H1 (cell line): ENCODE data around the gene POLR3E. TPM values are rescaled to one million over a fixed set of nuclear protein-coding genes. Genes with fewer than 3 reads are reported as not detected.

Source experiments
- CTCF ChIA-PET: fragments of 300-600 bp; sonication (Branson Sonifier 250); formaldehyde crosslinking; loops from one replicate; lab custom pipeline; 2021; ENCODE audit not compliant: partially characterized antibody; lab: Charles Lee
- POLR2A ChIA-PET: fragments of 300-600 bp; sonication (Branson Sonifier 250); formaldehyde crosslinking; loops from one replicate; lab custom pipeline; 2021; ENCODE audit warnings: inconsistent platforms; ENCODE audit not compliant: partially characterized antibody; lab: Charles Lee
- DNase-seq, 2 experiments: peaks; one replicate each; pipeline versions ENCODE4 v3.0.0 to v3.0.0-alpha.2; 2010 to 2022; ENCODE audit warnings: low spot score in 2 of 2, low read depth in 1 of 2, mixed read lengths in 1 of 2
- FAIRE-seq: peaks from 2 replicates; lab custom pipeline; 2011; peaks lifted over from hg19 to GRCh38; lab: Jason Lieb, UNC
- H2AFZ ChIP-seq: 2 replicates; pipeline ENCODE4 v1.8.1; 2012; ENCODE audit warnings: low read length, inconsistent platforms
- H2AK5ac ChIP-seq: 2 replicates; pipeline ENCODE4 v1.6.1; 2013; ENCODE audit warnings: low read depth, low read length
- H2BK120ac ChIP-seq: replicated peaks from 2 replicates; pipeline ENCODE3; 2013; ENCODE audit warnings: low read depth, low read length, inconsistent platforms
- H2BK12ac ChIP-seq: 2 replicates; pipeline ENCODE4 v1.6.1; 2013; ENCODE audit warnings: low read depth, low read length
- H2BK15ac ChIP-seq: 2 replicates; pipeline ENCODE4 v1.6.1; 2013; ENCODE audit warnings: low read length
- H2BK20ac ChIP-seq: 2 replicates; pipeline ENCODE4 v1.6.1; 2013; ENCODE audit warnings: low read length
- H2BK5ac ChIP-seq: 2 replicates; pipeline ENCODE4 v1.6.1; 2013; ENCODE audit warnings: low read depth, low read length
- H3K14ac ChIP-seq: 2 replicates; pipeline ENCODE4 v1.6.1; 2013; ENCODE audit warnings: inconsistent platforms; ENCODE audit not compliant: insufficient read length
- H3K18ac ChIP-seq: 2 replicates; pipeline ENCODE4 v1.6.1; 2013; ENCODE audit warnings: low read length; ENCODE audit errors: extremely low read depth
- H3K23ac ChIP-seq: 2 replicates; pipeline ENCODE4 v1.6.1; 2013; ENCODE audit warnings: inconsistent platforms; ENCODE audit not compliant: insufficient read length
- H3K23me2 ChIP-seq: 2 replicates; pipeline ENCODE4 v1.6.1; 2013; ENCODE audit warnings: low read depth, low read length
- H3K27ac ChIP-seq: 2 replicates; pipeline ENCODE4 v1.6.1; 2011; ENCODE audit warnings: low read depth, low read length, inconsistent platforms
- H3K27me3 ChIP-seq, 4 experiments: replicated peaks in 1 of 4; 1 replicate in 1 of 4; 2 replicates in 3 of 4; pipeline versions ENCODE4 v1.6.1 to v1.8.1; 2011 to 2013; ENCODE audit warnings: low read length in 3 of 4, mild to moderate bottlenecking in 3 of 4, inconsistent platforms in 2 of 4, mixed read lengths in 2 of 4, moderate library complexity in 1 of 4; ENCODE audit not compliant: control insufficient read depth in 3 of 4, insufficient read depth in 3 of 4; ENCODE audit errors: extremely low read depth in 1 of 4
- H3K36me3 ChIP-seq, 4 experiments: 2 replicates each; pipeline versions ENCODE4 v1.6.1 to v1.8.1; 2011 to 2013; ENCODE audit warnings: mild to moderate bottlenecking in 4 of 4, low read length in 3 of 4, moderate library complexity in 2 of 4, control low read depth in 1 of 4, inconsistent platforms in 1 of 4; ENCODE audit not compliant: insufficient read depth in 4 of 4, control insufficient read depth in 2 of 4
- H3K4ac ChIP-seq: replicated peaks from 2 replicates; pipeline ENCODE3; 2013; ENCODE audit warnings: low read length, low read depth, mixed read lengths, inconsistent platforms; ENCODE audit not compliant: insufficient read length
- H3K4me1 ChIP-seq, 4 experiments: replicated peaks in 1 of 4; 1 replicate in 1 of 4; 2 replicates in 3 of 4; pipeline versions ENCODE4 v1.6.1 to v1.8.1; 2011 to 2013; ENCODE audit warnings: low read length in 3 of 4, inconsistent platforms in 2 of 4, mixed read lengths in 1 of 4; ENCODE audit not compliant: insufficient read depth in 4 of 4, control insufficient read depth in 3 of 4
- H3K4me2 ChIP-seq, 2 experiments: 2 replicates each; pipeline versions ENCODE4 v1.6.1 to v1.8.1; 2011 to 2013; ENCODE audit warnings: low read depth in 2 of 2, low read length in 2 of 2, control low read depth in 1 of 2, inconsistent platforms in 1 of 2, mild to moderate bottlenecking in 1 of 2; ENCODE audit not compliant: insufficient read depth in 1 of 2
- H3K4me3 ChIP-seq, 4 experiments: fragments of 200-600, 300-600 bp in 1 of 4; sonication (generic), shearing (Covaris generic), sonication (Bioruptor Twin) in 1 of 4; 2 replicates each; pipeline versions ENCODE4 v1.5.1 to v1.8.1; 2011 to 2016; ENCODE audit warnings: low read length in 4 of 4, low read depth in 3 of 4, control low read depth in 2 of 4, inconsistent platforms in 2 of 4, mild to moderate bottlenecking in 2 of 4, mixed read lengths in 1 of 4, moderate library complexity in 1 of 4; ENCODE audit not compliant: insufficient read depth in 2 of 4; ENCODE audit errors: extremely low read depth in 1 of 4
- H3K56ac ChIP-seq: replicated peaks from 2 replicates; pipeline ENCODE3; 2013; ENCODE audit warnings: low read depth, mild to moderate bottlenecking, mixed read lengths, low read length, inconsistent platforms; ENCODE audit not compliant: insufficient read length
- H3K79me1 ChIP-seq: 2 replicates; pipeline ENCODE4 v1.6.1; 2013; ENCODE audit warnings: low read depth, low read length, control low read depth
- H3K79me2 ChIP-seq, 2 experiments: 2 replicates each; pipeline versions ENCODE4 v1.6.1 to v1.8.1; 2012 to 2013; ENCODE audit warnings: low read length in 2 of 2, mild to moderate bottlenecking in 2 of 2, inconsistent platforms in 1 of 2; ENCODE audit not compliant: insufficient read depth in 2 of 2, control insufficient read depth in 1 of 2
- H3K9ac ChIP-seq, 4 experiments: replicated peaks in 1 of 4; 1 replicate in 1 of 4; 2 replicates in 3 of 4; pipeline versions ENCODE4 v1.6.1 to v1.8.1; 2011 to 2013; ENCODE audit warnings: low read depth in 3 of 4, low read length in 3 of 4, control low read depth in 2 of 4, mild to moderate bottlenecking in 2 of 4, moderate library complexity in 2 of 4, inconsistent platforms in 1 of 4; ENCODE audit errors: extremely low read depth in 1 of 4
- H3K9me3 ChIP-seq, 2 experiments: 2 replicates each; pipeline versions ENCODE4 v1.6.1 to v1.8.1; 2012 to 2013; ENCODE audit warnings: mild to moderate bottlenecking in 2 of 2, moderate library complexity in 2 of 2, control low read depth in 1 of 2, inconsistent platforms in 1 of 2, low read depth in 1 of 2, low read length in 1 of 2, mixed read lengths in 1 of 2; ENCODE audit not compliant: insufficient read depth in 2 of 2
- H4K20me1 ChIP-seq, 2 experiments: replicated peaks in 1 of 2; 2 replicates each; pipeline versions ENCODE3 to v1.8.1; 2011 to 2013; ENCODE audit warnings: inconsistent platforms in 2 of 2, low read length in 2 of 2, mild to moderate bottlenecking in 1 of 2; ENCODE audit not compliant: insufficient read depth in 2 of 2, control insufficient read depth in 1 of 2
- H4K5ac ChIP-seq: 2 replicates; pipeline ENCODE4 v1.6.1; 2013; ENCODE audit warnings: low read length, low read depth, mixed read lengths, inconsistent platforms; ENCODE audit not compliant: insufficient read length
- H4K8ac ChIP-seq: 2 replicates; pipeline ENCODE4 v1.8.0; 2013; ENCODE audit warnings: mild to moderate bottlenecking, moderate library complexity, low read length, inconsistent platforms; ENCODE audit not compliant: insufficient read depth; ENCODE audit errors: extremely low read depth
- H4K91ac ChIP-seq: replicated peaks from 2 replicates; pipeline ENCODE3; 2013; ENCODE audit warnings: low read length, mixed read lengths, inconsistent platforms; ENCODE audit not compliant: insufficient read length
- ASH2L ChIP-seq: fragments of 200-600, 300-600 bp; sonication (generic); IDR thresholded peaks from one replicate; pipeline ENCODE4 v1.7.1; 2017; ENCODE audit warnings: low read length
- BRCA1 ChIP-seq: IDR thresholded peaks from 2 replicates; pipeline ENCODE4 v1.6.1; 2012; ENCODE audit warnings: low read depth, low read length, improper control_type of control experiment
- CTCF ChIP-seq, 3 experiments: IDR thresholded peaks; 1 replicate in 2 of 3; 2 replicates in 1 of 3; pipeline versions ENCODE4 v1.5.1 to v1.6.1; 2011; ENCODE audit warnings: low read length in 3 of 3, mild to moderate bottlenecking in 3 of 3, inconsistent platforms in 2 of 3, low read depth in 1 of 3, moderate library complexity in 1 of 3; ENCODE audit not compliant: insufficient read depth in 1 of 3; ENCODE audit errors: control extremely low read depth in 1 of 3
- EP300 ChIP-seq, 2 experiments: IDR thresholded peaks; 1 replicate in 1 of 2; 2 replicates in 1 of 2; pipeline ENCODE4 v1.6.1; 2011 to 2012; ENCODE audit warnings: low read depth in 2 of 2, low read length in 2 of 2, mild to moderate bottlenecking in 2 of 2, borderline replicate concordance in 1 of 2, inconsistent platforms in 1 of 2, moderate library complexity in 1 of 2
- NANOG ChIP-seq: IDR thresholded peaks from 2 replicates; pipeline ENCODE4 v1.6.1; 2011; ENCODE audit warnings: low read length, low read depth, mild to moderate bottlenecking, inconsistent platforms; ENCODE audit not compliant: insufficient read depth, poor library complexity, severe bottlenecking
- SAP30 ChIP-seq: fragments of 300-600 bp; sonication (generic); IDR thresholded peaks from 2 replicates; pipeline ENCODE4 v1.7.1; 2012; ENCODE audit warnings: low read length, moderate library complexity, mild to moderate bottlenecking, inconsistent platforms; ENCODE audit not compliant: insufficient read depth, insufficient replicate concordance
- SP1 ChIP-seq: IDR thresholded peaks from 2 replicates; pipeline ENCODE4 v1.6.1; 2011; ENCODE audit warnings: low read depth, low read length
- WGBS, 2 experiments: shearing (Covaris generic) in 1 of 2; methylation state at CpG; one replicate each; pipeline versions ENCODE4 v1.1.6 to v1.1.7; 2013 to 2015; ENCODE audit warnings: low lambda C conversion rate in 2 of 2, mixed read lengths in 2 of 2, inconsistent platforms in 1 of 2, low coverage in 1 of 2, missing lambda C conversion rate in 1 of 2; ENCODE audit not compliant: insufficient replicate concordance in 2 of 2, insufficient coverage in 1 of 2, insufficient read length in 1 of 2; ENCODE audit errors: extremely low coverage in 1 of 2, missing lambda C conversion rate in 1 of 2; 5-methylcytosine and 5-hydroxymethylcytosine counted together
- polyA plus RNA-seq, 7 experiments: library from polyadenylated mRNA; depleted of rRNA in 3 of 7; stranded (reverse) in 5 of 7; unstranded in 2 of 7; fragments of >200 nt in 5 of 7; fragments of 200-250 nt in 2 of 7; gene quantifications; 1 replicate in 5 of 7; 2 replicates in 1 of 7; 4 replicates in 1 of 7; pipeline versions ENCODE4 v1.2.1 to v1.2.3, GENCODE V29; 2011 to 2013; ENCODE audit warnings: missing spikeins in 2 of 7, mixed read lengths in 2 of 7
- total RNA-seq: library from RNA; stranded (reverse); fragmentation: NEBNext Ultra II Directional; extraction: Animal tissue kit (Norgen Biotek cat#: 25700); gene quantifications from 2 replicates; pipeline ENCODE4 v1.2.1, GENCODE V29; 2021

The POLR3E gene
- total and polyA plus RNA-seq, 2 of the 8 experiments (the other 6 are each of a cell fraction or from before 2014, with no cell fraction given) = 96.5 to 125 TPM

- Histone ChIP-seq H3K23ac (no peak overlapping the region), H2AK5ac (no peak overlapping the region), H3K4me3 (no peak overlapping the region), H4K20me1 (peaks cover 5 to 6% of the 10 kb centered on the region in 2 experiments), H4K5ac (no peak overlapping the region), H3K36me3 (peaks cover 20 to 55% (median 49%) of the 10 kb centered on the region in 4 experiments; a peak in 6 of 8 replicates), H3K79me2 (no peaks in the 10 kb centered on the region), H3K4ac (no peak overlapping the region), H2BK5ac (no peak overlapping the region), H4K91ac (no peak overlapping the region), H3K4me2 (no peak overlapping the region), H3K14ac (no peak overlapping the region), H3K27me3 (no peaks in the 10 kb centered on the region), H3K4me1 (no peaks in the 10 kb centered on the region), H3K18ac (no peak overlapping the region), H3K79me1 (0 out of 2 replicates have a peak, but pooled peaks cover 2% of the 10 kb centered on the region), H2BK15ac (no peak overlapping the region), H2BK120ac (no peak overlapping the region), H3K56ac (no peak overlapping the region), H2AFZ (no peak overlapping the region), H3K27ac (no peak overlapping the region), H3K23me2 (no peaks in the 10 kb centered on the region), H4K8ac (no peak overlapping the region), H3K9ac (no peak overlapping the region), H2BK20ac (no peak overlapping the region), H2BK12ac (no peak overlapping the region), H3K9me3 (no peaks in the 10 kb centered on the region)
- POLR2A ChIA-PET = interaction anchor here (2.6 kb wide), 1 partner anchor 13 kb away, joined by 8 read pairs; no protein-coding TSS in a partner anchor
- TF ChIP-seq NANOG = no peak
- TF ChIP-seq BRCA1 = no peak
- no peak for TF ChIP-seq ASH2L
- TF ChIP-seq SAP30 = no peak
- TF ChIP-seq CTCF (IDR thresholded peaks at IDR 0.05; ENCODE audit: control extremely low read depth in 1 of 3, insufficient read depth in 1 of 3, low read depth in 1 of 3, low read length in 3 of 3) = no peak
- no peak for TF ChIP-seq EP300 (IDR thresholded peaks at IDR 0.05; ENCODE audit: borderline replicate concordance in 1 of 2, low read depth in 2 of 2, low read length in 2 of 2)
- no peak for TF ChIP-seq SP1
- FAIRE-seq = no peak
- WGBS, 2 experiments = 90% methylated on average over 10 of the region's 10 CpGs; no CpG with 5 or more reads in 1 of the 2 experiments
- DNase-seq = no peak
- CTCF ChIA-PET = interaction anchor here (6.5 kb wide), 1 partner anchor 14 kb away, joined by 42 read pairs; no protein-coding TSS in a partner anchor
Measured at GRCh38 chr16:22313876-22314470, 16.8 kb downstream of the POLR3E start.
